Muscle layer of duodenum (tissue), 2 donors: Measurements from ENCODE around the gene PIGV.

ENCODE experiments used
- H3K27ac ChIP-seq: one replicate; pipeline ENCODE4 v1.7.0; 2013; ENCODE audit warnings: mild to moderate bottlenecking, low read length
- H3K27me3 ChIP-seq: one replicate; pipeline ENCODE4 v1.7.0; 2013; ENCODE audit warnings: low read depth, mild to moderate bottlenecking, control low read depth, low read length
- H3K36me3 ChIP-seq, 2 donors: one replicate each; pipeline ENCODE4 v1.7.0; 2013; ENCODE audit warnings: low read length in 2 of 2, control low read depth in 1 of 2, mild to moderate bottlenecking in 1 of 2; ENCODE audit not compliant: insufficient read depth in 2 of 2, control insufficient read depth in 1 of 2
- H3K4me1 ChIP-seq, 2 donors: one replicate each; pipeline ENCODE4 v1.7.0; 2013; ENCODE audit warnings: low read length in 2 of 2, mild to moderate bottlenecking in 2 of 2, control low read depth in 1 of 2, moderate library complexity in 1 of 2; ENCODE audit not compliant: insufficient read depth in 2 of 2, control insufficient read depth in 1 of 2
- H3K4me3 ChIP-seq, 2 donors: one replicate each; pipeline ENCODE4 v1.7.0; 2013; ENCODE audit warnings: low read length in 2 of 2, low read depth in 1 of 2, mild to moderate bottlenecking in 1 of 2
- H3K9me3 ChIP-seq, 2 donors: one replicate each; pipeline ENCODE4 v1.7.0; 2013; ENCODE audit warnings: low read length in 2 of 2, control low read depth in 1 of 2, mild to moderate bottlenecking in 1 of 2; ENCODE audit not compliant: control insufficient read depth in 1 of 2
- donor health status: healthy.

The PIGV gene

DNA sequence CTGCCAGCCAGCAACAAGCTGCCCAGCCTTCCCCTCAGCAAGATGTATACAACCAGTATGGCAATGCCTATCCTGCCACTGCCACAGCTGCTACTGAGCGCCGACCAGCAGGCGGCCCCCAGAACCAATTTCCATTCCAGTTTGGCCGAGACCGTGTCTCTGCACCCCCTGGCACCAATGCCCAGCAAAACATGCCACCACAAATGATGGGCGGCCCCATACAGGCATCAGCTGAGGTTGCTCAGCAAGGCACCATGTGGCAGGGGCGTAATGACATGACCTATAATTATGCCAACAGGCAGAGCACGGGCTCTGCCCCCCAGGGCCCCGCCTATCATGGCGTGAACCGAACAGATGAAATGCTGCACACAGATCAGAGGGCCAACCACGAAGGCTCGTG lies 13.3 kb upstream of the PIGV start:
- Histone ChIP-seq H3K36me3 (peaks cover 74 to 79% of the 10 kb centered on the region in 2 donors), H3K27ac (no peak overlapping the region), H3K27me3 (no peaks in the 10 kb centered on the region), H3K4me1 (peaks cover 13 to 17% of the 10 kb centered on the region in 2 donors), H3K4me3 (no peak overlapping the region), H3K9me3 (no peaks in the 10 kb centered on the region)

DNA sequence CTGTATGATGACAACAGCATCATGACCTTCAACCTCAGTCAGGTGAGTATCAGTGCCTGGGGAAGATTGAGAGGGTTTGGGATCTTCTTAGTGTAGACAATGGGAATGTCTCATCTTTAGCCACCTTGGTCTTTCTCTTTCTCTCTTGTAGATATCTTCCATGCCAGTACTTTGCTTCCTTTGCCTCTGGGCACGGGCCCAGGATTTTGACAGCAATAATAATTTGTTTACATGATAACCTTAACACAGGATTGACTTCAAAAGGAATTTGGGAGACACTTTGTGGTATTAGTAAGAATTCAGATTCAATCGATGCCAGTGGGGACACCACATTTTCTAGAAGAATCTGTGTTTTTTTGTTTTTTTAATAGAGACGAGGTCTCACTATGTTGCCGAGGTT lies 12.1 kb upstream of the PIGV start:
- peaks cover 13 to 17% of the 10 kb centered on the region in 2 donors for H3K4me1 ChIP-seq
- no peaks in the 10 kb centered on the region for H3K9me3 ChIP-seq
- no peak overlapping the region for H3K4me3 ChIP-seq
- no peaks in the 10 kb centered on the region for H3K27me3 ChIP-seq
- peaks cover 82 to 83% of the 10 kb centered on the region in 2 donors for H3K36me3 ChIP-seq
- no peak overlapping the region for H3K27ac ChIP-seq

GRCh38 chr1:26779098-26779668 lies 8.6 kb upstream of the PIGV start:
- H3K9me3 ChIP-seq: no peaks in the 10 kb centered on the region
- H3K4me3 ChIP-seq: no peak overlapping the region
- no peaks in the 10 kb centered on the region for H3K27me3 ChIP-seq
- H3K36me3 ChIP-seq: peaks cover 50 to 66% of the 10 kb centered on the region in 2 donors
- peaks cover 14 to 36% of the 10 kb centered on the region in 2 donors for H3K4me1 ChIP-seq
- H3K27ac ChIP-seq: no peak overlapping the region

GRCh38 chr1:26780344-26780957 lies 7.3 kb upstream of the PIGV start:
- Histone ChIP-seq H3K27me3 (no peaks in the 10 kb centered on the region), H3K9me3 (no peaks in the 10 kb centered on the region), H3K36me3 (peaks cover 39 to 53% of the 10 kb centered on the region in 2 donors), H3K4me1 (peaks cover 16 to 48% of the 10 kb centered on the region in 2 donors), H3K4me3 (no peak overlapping the region), H3K27ac (no peak overlapping the region)

- H3K27me3 ChIP-seq: no peaks in the 10 kb centered on the region
- peaks cover 23 to 51% of the 10 kb centered on the region in 2 donors for H3K4me1 ChIP-seq
- peaks cover 34 to 47% of the 10 kb centered on the region in 2 donors for H3K36me3 ChIP-seq
- H3K9me3 ChIP-seq: no peaks in the 10 kb centered on the region
- H3K27ac ChIP-seq: no peak overlapping the region
- H3K4me3 ChIP-seq: no peak overlapping the region
Measured at GRCh38 chr1:26781206-26781825, 6.4 kb upstream of the PIGV start.

DNA sequence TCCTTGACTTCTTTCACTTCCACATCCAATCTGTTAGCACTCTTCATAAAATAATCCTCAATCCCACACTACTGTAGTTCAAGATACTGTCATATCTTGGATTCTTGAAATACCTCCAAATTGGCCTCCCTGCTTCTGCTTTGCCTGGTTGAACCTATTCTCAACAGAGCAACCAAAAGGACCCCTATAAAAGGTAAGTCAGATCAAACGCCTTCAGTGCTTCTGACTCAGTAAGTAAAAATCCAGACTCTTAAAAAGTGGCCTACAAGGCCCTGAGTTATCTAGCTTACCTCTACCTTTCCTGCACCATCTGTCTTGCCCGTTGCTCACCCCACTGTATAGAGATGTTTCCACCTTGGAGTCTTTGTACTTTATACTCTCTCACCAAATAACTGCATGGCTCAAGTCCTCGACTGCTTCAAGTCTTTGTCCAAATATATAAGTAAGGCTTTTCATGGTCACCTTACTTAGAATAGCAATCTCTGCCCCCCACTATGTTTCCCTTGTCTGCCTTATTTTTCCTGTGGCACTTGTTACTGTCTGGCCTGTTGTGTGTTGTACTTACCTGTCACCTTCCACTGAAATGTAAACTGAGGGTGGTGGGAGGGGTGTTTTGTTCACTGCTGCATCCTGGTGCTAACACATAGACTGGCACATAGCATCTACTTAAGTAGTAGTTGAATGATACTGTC lies 5.1 kb upstream of the PIGV start:
- Histone ChIP-seq H3K4me1 (peaks cover 31 to 61% of the 10 kb centered on the region in 2 donors), H3K4me3 (no peak overlapping the region), H3K27ac (no peak overlapping the region), H3K9me3 (no peaks in the 10 kb centered on the region), H3K36me3 (peaks cover 36 to 40% of the 10 kb centered on the region in 2 donors), H3K27me3 (no peaks in the 10 kb centered on the region)

GRCh38 chr1:26783646-26784022 lies 4.1 kb upstream of the PIGV start:
- Histone ChIP-seq H3K27me3 (no peaks in the 10 kb centered on the region), H3K36me3 (peaks cover 32 to 36% of the 10 kb centered on the region in 2 donors), H3K9me3 (no peaks in the 10 kb centered on the region), H3K4me3 (no peak overlapping the region), H3K4me1 (peaks cover 31 to 61% of the 10 kb centered on the region in 2 donors), H3K27ac (no peak overlapping the region)

DNA sequence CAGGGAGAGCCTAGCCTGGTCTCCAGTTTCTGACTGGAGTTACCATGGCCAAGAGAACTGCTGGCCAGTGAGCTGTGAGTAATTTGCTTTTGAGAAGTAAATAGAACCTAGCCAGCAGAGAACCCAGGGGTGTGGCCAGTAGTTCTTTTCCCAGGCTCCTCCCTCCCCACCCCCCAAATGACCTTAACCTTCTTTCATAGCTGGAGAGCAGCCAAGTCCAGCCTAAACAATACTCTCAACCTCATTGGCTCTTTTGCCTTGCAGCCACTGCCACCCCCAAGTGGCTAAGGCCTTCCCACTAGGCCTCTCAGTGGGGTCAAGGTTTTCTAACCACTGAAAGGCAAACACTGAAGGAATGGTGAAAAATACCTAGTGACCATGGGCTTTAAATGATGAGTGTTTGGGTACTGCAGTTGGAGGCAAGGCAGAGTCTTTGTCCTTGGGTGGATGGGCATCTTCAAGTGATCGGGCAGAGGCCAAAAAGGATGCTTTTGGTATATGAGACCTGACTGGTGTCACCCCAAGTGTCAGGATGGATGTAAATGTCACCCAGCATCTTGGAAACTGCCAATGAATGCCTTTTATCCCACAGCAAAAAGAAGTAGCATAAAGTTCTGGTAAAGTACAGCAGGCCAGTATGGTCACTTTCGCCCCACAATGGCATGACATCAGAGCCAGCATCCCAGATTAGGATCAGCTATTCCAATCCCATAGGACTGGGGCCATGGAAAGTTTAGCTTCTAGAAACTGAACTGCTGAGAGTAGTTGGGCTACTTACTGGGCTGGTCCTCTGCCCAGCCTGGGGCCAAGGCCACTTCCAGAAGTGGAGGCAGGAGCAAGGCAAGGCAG lies 3.5 kb upstream of the PIGV start:
- Histone ChIP-seq H3K27me3 (no peaks in the 10 kb centered on the region), H3K4me1 (peaks cover 31 to 61% of the 10 kb centered on the region in 2 donors), H3K36me3 (peaks cover 25 to 30% of the 10 kb centered on the region in 2 donors), H3K4me3 (no peak overlapping the region), H3K27ac (peak overlapping the region; percentile 11), H3K9me3 (no peaks in the 10 kb centered on the region)

DNA sequence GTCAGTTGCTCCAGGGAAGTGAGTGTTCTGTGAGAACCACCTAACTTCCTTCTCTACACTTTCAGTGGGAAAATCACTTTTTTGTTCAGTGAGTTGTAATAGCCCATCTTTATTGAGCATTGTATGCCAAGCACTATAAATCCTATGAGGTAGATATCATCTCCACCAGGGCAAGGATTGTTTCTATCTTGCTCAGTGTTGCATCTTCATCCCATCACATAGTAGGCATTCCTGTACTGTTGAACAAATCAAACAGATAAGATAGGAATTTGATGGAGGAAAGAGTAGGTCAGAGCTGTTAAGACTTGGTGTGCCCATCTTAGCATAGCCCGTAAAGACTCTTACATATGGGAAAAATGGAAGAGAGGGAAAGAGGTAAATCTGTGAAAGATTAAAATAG lies 2.9 kb upstream of the PIGV start:
- no peaks in the 10 kb centered on the region for H3K9me3 ChIP-seq
- H3K4me1 ChIP-seq: peaks cover 31 to 66% of the 10 kb centered on the region in 2 donors
- H3K4me3 ChIP-seq: no peak overlapping the region
- H3K36me3 ChIP-seq: peaks cover 19 to 24% of the 10 kb centered on the region in 2 donors
- peak overlapping the region; percentile 11 for H3K27ac ChIP-seq
- H3K27me3 ChIP-seq: no peaks in the 10 kb centered on the region

DNA sequence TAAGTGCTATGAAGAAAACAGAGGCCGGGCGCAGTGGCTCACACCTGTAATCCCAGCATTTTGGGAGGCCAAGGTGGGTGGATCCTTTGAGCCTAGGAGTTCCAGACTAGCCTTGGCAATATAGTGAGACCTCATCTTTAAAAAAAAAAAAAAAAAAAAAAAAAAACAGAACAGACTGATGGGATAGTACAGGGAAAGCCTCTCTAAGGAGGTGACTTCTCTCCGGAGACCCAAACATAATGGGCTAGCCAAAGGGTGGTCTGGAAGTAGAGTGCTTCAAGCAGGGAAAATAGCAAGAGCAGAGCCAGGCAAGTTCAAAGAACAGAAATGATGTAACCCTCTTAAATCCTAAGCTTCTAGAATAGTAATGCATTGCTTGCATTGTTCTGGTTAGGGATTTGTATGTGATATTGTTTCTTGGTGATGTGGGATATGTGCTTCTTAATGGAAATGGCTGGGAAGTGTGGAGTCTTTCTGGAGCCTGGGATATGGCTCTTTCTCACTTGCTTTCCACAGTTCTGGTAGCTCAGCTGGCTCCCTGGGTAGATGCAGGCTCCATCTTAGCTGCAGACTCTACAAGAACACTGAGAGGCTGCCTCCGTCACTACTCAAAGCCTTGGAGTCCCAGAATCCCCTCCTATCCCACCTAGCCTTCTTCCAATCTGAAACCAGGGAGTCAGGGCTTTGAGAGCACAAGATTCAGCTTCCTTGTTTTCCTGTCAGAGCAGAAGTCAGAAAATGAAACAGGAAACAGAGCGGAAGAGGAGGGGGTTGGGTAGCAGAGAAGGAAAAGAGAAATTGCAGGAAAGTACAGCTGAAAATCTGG lies 1.9 kb upstream of the PIGV start:
- Histone ChIP-seq H3K27me3 (no peaks in the 10 kb centered on the region), H3K36me3 (peaks cover 10 to 14% of the 10 kb centered on the region in 2 donors), H3K27ac (peak overlapping the region; percentile 99), H3K4me3 (peak overlapping the region in 1 of 2 donors; percentile 83), H3K9me3 (no peaks in the 10 kb centered on the region), H3K4me1 (peaks cover 31 to 66% of the 10 kb centered on the region in 2 donors)
